OCI-M2 (cell line): Measurements from ENCODE around the gene PGK1.

ENCODE experiments used
- DNase-seq: peaks from one replicate; lab custom pipeline; 2025; ENCODE audit not compliant: unreplicated experiment; lab: John Stamatoyannopoulos, UW

The PGK1 gene

DNA sequence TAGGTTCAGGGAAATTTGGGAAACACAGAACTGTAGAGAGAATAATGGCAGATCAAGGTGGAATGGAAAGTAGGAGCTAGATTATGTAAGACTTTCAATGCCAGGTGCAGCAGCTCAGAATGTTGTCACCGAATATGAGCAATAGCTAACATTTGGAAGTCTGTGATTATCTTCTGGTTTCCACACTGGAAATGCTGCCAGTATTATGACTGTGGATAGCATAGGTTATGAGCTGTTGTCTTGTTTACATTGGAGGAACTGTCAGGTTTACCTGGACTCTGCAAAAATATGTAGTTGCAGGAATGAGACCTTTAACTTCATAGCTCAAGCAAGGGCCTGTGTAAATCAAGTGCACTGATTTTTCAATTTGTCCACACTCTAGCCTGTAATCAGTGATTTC lies 61.4 kb downstream of the PGK1 start:
- no peak for DNase-seq

DNA sequence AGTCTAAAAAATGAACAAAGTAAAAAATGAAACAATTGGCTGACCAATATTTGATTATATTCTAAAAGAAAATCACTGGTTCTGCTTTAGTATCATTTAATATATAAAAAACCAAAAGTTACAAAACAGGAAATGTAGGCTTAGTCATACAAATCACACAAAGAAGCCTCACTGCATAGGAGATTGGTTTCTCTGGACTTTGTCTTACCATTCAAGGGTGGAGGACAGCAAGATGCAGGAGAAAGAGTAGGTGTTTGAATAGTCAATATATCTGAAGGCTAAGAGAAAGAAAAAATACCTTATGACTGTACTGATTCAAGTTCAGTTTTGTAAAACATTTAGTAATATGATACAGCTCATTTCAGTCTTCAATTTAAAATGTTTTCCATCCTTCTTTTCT lies 64.0 kb downstream of the PGK1 start:
- no peak for DNase-seq
